ENCODE results near the gene VAMP4.
"Not testable (repeated sequence)": the region's sequence is repeated elsewhere in the genome, so short reads cannot be mapped to it uniquely, and the experiment has no call there.

Gene VAMP4

GRCh38 chr1:171751221-171751620, 9.4 kb upstream of the VAMP4 start:
- no peak for DNase-seq (ENCODE audit: low read depth)

DNA sequence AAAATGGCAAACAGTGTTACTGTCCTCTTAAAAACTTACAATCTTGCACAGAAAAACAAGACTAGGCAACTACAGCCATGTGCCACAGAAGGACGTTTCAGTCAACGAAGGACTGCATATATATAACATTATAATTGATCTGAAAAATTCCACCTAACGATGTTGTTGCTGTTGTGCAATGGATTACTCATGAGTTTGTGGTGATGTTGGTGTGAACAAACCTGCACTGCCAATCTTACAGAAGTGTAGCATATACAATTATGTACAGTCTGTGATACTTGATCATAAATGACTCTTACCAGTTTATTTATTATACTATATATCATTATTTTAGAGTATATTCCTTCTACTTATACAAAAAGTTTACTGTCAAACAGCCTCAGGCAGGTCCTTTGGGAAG, 6.8 kb upstream of the VAMP4 start:
- no peak for DNase-seq (ENCODE audit: low read depth)

- no peak for DNase-seq (ENCODE audit: low read depth)
Measured at GRCh38 chr1:171744986-171745385, 3.1 kb upstream of the VAMP4 start.

- no peak for DNase-seq (ENCODE audit: low read depth)
Measured at GRCh38 chr1:171743081-171743870, 1.4 kb upstream of the VAMP4 start.

DNA sequence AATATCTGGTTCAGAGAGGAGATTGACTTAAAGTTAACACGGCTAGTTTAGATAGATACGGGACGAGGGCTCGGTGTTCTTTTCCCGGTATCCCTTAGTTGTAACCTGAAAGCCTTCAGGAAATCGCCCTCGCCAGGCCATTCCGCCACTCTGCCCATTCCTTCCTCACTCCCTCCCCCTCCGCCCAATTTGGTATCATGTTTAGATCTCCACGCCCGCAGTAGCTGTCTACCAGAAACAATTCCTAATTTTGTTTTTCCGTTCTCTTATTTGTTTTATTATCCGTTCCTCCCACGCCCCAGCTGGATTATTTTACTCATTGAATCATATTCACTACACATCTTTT, 685 bp upstream of the VAMP4 start:
- DNase-seq (ENCODE audit: low read depth) = no peak

- no peak for DNase-seq (ENCODE audit: low read depth)
Measured at GRCh38 chr1:171740987-171741871, 636 bp downstream of the VAMP4 start.

DNA sequence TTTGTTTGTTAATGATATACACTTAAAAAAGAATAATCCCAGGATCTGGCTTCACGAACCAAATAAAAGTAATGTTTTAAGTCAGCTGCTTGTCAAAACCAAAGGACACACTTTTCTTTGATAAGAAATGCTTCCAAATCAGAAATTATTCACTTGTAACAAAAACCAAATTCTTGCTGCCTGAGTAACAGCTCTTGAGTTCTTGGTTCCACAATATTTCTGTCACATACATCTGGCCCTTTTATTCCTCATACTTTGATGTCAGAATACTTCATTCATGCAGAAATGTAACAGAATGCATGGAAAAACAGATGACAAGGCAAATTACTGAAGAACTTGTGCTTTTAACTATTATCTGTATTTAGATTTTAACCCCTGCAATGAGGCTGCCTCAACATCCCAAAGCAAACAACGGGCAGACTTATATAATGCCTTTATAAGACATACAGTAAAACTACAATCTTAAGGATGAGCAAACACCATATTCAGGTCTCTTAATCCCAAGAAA, 1.5 kb downstream of the VAMP4 start:
- no peak for DNase-seq (ENCODE audit: low read depth)

GRCh38 chr1:171739656-171740055, 2.2 kb downstream of the VAMP4 start:
- no peak for DNase-seq (ENCODE audit: low read depth)

DNA sequence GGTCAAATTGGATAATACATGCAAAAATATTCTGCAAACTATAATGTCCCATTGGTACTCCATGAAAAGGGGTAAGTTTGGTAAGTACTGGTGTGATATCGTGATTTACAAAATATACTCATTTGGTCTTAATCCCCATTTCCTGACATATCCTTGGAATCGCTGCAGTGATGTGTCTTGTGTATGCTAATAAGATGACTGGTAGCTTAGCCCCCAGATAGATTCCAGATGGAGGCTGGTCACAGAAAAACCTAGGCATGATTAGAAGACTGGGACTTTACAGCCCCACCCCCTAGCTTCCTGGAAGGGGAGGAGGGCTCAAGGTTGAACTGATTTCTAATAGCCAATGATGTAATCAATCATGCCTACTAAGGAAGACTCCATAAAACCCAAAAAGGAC, 3.0 kb downstream of the VAMP4 start:
- no peak for DNase-seq (ENCODE audit: low read depth)

DNA sequence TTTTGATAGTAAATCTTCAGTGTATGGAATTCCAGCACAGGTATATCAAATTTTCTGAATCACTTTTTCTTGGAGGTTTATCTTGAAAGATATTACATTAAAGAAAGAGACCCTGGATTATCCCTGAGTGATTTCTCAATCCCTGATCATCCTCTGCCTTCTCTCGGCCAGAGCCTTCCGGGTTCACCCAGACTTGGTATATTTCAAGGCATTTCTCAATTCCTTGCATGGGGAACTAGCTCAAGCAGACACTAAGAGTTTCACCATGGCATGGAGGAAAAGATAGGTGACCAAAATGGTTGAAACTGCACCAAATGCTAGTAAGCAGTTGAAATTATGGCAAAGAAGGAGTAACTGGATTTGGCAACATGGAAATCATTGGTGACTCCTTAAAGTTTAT, 5.7 kb downstream of the VAMP4 start:
- no peak for DNase-seq (ENCODE audit: low read depth)

DNA sequence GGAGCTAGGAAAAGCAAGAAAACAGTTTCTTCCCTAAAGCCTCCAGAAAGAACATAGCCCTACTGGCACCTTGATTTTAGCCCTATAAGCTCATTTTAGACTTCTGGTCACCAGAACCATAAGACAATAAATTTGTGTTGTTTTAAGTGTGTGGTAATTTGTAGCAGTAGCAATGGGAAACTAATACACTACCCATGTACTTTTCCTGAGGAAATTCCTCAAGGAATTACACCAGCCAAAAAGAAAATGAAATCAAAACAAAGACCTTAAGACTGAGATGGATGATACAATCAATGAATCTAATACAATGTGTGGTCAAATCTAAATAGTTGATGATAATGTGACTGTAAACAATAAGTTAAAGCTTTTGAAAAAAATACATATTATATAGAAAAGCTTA, 11.8 kb downstream of the VAMP4 start:
- no peak for DNase-seq (ENCODE audit: low read depth)

GRCh38 chr1:171727778-171728177, 14.1 kb downstream of the VAMP4 start:
- no peak for DNase-seq (ENCODE audit: low read depth)

GRCh38 chr1:171723180-171723579, 18.7 kb downstream of the VAMP4 start:
- DNase-seq (ENCODE audit: low read depth) = not testable (repeated sequence)

DNA sequence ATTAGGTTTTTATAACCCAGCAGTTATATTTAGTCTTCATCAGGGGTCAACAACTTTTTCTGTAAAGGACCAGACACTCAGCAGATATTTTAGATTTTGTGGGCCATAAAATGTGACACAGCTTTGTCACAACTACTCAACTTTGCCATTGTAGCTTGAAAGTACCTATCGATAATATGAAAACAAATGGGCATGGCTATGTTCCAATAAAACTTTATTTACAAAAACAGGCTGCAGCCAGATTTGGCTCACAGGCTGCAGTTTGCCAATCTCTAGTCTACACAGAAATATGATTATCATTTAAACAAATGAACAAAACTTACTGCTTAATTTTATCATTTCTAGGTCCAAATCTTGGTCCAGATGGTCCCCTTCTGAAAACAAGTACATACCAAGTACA, 23.0 kb downstream of the VAMP4 start:
- no peak for DNase-seq (ENCODE audit: low read depth)

DNA sequence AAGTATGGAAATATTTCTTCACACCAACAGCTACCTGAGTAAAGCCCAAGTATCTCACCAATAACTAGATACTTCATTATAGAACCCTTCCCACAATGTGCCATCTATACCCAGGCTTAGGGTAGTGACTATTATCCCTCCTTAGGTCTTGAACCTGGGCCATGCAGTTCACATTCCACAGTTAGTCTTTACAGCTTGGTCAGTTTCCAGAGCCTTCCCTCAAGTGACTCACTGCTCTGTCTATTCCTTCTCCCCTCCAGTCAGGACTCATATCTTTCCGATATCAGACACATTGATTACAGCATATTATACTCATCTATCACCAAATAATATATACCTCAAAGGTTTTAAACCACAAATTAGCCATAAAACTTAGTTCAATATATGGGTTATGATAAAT, 23.6 kb downstream of the VAMP4 start:
- DNase-seq (ENCODE audit: low read depth) = no peak

GRCh38 chr1:171717062-171717718, 24.7 kb downstream of the VAMP4 start:
- no peak for DNase-seq (ENCODE audit: low read depth)

GRCh38 chr1:171716616-171717015, 25.2 kb downstream of the VAMP4 start:
- no peak for DNase-seq (ENCODE audit: low read depth)

GRCh38 chr1:171715813-171716251, 26.0 kb downstream of the VAMP4 start:
- no peak for DNase-seq (ENCODE audit: low read depth)

DNA sequence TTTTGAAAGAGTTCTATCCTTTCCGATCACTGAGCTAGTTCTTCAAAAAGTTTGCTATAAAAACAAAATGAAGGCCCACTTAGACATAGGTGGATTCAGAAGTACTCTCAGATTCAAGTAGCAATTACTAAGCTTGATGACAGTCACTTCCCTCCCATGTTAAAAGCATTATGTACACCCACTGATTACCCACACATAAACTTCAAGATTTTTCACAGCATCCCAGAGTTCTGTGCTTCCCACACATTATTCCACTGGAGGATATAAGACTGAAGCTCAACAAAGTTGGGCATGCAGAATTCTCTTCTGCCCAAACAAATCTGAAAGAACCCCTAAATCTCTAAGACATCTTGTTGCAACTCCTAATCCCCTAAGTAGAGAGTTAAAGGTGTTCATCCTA, 29.5 kb downstream of the VAMP4 start:
- DNase-seq (ENCODE audit: low read depth) = no peak

GRCh38 chr1:171711643-171712042, 30.2 kb downstream of the VAMP4 start:
- DNase-seq (ENCODE audit: low read depth) = no peak

DNA sequence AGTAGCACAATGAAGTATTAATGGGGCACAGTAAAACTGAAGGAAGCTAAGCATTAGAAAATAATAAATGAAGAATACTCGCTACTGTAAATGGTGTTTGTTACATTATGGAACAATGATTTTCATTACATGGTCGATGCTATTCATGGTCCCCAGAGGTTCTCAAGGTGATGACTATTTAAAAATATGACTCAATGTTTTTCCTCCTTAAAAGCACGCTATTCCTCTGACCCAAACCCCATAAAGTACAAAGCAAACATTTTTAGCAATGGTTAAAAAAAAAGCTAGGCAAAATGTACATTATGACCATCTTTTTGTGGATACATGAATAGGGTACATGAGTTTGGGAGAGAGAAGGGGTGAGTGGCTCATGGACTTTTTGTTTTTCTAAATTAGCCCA, 34.3 kb downstream of the VAMP4 start:
- DNase-seq (ENCODE audit: low read depth) = no peak

GRCh38 chr1:171702598-171702997, 39.3 kb downstream of the VAMP4 start:
- no peak for DNase-seq (ENCODE audit: low read depth)

DNA sequence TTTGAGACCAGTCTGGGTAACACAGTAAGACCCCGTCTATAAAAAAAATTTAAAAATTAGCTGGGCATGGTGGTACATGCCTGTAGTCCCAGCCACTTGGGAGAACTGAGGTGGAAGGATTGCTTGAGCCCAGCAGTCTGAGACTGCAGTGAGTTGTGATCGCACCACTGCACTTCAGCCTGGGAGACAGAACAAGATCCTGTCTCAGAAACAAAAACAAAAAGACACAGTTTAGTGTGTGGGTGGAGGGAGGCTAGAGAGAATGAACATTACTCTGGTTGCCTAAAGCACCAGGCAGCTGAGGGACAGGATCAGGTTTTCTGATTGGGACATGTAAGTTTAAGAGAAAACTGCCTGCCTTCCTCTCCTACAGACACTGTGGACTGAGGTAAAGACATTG, 42.3 kb downstream of the VAMP4 start:
- no peak for DNase-seq (ENCODE audit: low read depth)

All from HS-27A (cell line).